Brain pericyte (primary cell): ENCODE results near the gene TYSND1.
"Not testable (repeated sequence)": the region's sequence is repeated elsewhere in the genome, so short reads cannot be mapped to it uniquely, and the experiment has no call there.

Experiments
- DNase-seq: peaks from one replicate; pipeline ENCODE4 v3.0.0-alpha.2; 2012; ENCODE audit warnings: low read depth, low spot score

The TYSND1 gene

DNA sequence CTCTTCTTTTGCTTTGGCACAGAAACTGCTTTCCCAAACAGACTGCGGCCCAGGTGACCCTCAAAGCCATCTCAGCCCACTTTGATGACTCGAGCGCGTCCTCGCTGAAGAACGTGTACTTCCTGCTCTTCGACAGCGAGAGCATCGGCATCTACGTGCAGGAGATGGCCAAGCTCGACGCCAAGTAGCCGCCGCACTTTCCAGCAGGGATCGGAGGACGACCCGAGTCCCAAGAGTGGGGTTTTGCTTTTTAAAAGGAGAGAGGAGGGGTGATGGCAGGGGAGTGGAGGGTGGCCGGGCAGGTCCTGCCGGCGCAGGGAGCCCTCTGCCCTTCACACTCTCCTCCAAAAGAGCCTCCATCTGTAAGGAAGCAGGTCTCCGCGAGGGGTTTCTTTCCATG lies 35.0 kb downstream of the TYSND1 start:
- DNase-seq = no peak

GRCh38 chr10:70109064-70109729 lies 37.3 kb downstream of the TYSND1 start:
- no peak for DNase-seq

DNA sequence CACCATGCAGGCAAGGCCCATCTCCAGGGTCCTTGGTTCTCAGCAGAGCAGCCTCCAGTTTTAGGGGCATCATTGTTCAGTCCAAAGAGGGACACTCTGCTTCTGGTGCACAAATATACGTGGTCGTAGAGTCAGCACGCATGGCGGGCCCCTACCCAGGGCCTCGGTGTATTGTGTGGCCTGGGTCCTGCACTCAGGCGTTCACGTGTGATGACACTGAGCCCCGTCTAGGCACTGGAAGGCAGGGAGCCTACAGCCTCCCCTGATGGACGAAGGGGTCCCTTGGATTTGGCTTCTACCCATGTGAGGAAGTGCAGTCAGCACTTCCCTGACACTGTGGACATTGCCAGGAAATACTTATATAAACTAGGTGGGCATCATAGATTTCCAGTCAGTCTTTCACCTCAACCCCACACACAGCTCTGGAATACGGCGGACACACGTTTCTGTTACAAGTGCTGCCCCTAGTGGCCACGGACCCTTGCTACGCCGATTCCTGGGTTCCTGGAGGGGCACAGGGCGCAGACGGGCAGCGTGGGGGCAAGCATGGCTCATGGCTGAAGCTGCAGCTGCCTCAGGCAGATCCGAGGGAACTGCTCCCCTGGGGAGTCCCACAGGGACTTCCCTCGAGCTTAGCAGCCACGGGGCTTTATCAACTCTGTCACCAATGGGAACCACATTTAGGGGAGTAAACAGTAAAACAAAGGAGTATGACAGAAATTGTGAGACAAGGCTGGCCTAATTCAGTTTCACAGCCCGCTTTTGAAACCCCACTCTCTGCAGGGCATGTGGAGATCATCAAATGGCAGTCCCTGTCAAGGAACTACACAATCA lies 39.3 kb downstream of the TYSND1 start:
- DNase-seq = no peak

GRCh38 chr10:70101668-70102067 lies 44.8 kb downstream of the TYSND1 start:
- no peak for DNase-seq

DNA sequence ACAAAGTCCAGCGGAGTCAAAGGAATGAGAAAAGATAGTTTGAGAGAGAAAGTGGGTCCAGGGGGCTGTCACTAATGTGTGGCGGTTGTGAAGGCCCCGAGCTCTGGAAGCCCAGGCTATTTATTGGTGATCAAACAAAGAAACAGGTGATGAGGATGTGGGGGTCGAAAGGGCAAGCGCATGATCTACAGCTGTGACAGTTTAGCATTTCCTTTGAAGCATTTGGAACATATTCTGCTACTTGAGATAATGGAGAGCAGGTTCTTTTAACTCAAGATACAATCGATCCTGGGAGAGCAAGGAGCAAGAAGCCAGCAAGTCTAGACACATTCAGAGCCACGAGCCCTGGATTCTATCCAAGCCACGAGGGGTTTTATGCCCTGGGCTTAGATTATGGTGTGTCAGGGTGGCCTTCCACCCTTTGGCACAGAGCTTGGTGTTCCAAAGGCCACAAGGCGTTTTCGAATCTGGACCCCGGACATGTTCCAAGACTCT lies 45.4 kb downstream of the TYSND1 start:
- not testable (repeated sequence) for DNase-seq

- no peak for DNase-seq
These were observed 48.2 kb downstream of the TYSND1 start for GRCh38 chr10:70098271-70098670.

- no peak for DNase-seq
These were observed 49.0 kb downstream of the TYSND1 start for GRCh38 chr10:70097459-70097858.

DNA sequence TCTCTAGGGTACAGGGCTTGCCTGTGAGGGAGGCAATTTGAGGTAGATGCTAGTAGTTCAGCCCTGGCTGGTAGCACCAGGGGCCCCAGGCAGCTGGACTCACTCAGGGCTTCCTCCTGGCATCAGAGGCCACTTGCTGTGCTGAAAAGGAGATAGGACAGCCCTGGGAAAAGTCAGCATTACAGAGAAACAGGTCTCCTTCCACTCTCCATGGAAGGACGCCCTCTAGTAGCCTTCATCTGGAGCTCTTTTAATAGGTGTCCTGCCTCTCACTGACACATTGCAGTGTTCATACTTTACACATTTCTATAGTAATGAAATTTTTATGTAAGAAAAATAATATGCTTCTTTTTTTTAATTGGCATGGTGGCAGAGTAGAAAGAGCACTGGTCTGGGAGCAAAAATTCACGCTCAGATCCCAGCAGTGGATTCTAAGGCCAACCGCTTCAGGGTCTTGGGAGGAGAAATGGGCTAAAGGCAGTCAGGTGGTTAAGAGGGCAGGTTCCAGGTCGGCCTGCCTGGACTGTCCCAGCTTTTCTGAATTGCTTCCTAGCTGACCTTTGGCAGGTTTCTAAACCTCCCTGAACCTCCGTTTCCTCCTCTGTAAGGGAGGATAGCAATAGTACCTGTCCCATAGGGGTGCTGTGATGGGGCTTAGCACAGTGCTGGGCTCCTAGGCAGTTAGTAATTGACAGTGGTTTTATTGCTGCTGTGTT lies 49.6 kb downstream of the TYSND1 start:
- DNase-seq = no peak

DNA sequence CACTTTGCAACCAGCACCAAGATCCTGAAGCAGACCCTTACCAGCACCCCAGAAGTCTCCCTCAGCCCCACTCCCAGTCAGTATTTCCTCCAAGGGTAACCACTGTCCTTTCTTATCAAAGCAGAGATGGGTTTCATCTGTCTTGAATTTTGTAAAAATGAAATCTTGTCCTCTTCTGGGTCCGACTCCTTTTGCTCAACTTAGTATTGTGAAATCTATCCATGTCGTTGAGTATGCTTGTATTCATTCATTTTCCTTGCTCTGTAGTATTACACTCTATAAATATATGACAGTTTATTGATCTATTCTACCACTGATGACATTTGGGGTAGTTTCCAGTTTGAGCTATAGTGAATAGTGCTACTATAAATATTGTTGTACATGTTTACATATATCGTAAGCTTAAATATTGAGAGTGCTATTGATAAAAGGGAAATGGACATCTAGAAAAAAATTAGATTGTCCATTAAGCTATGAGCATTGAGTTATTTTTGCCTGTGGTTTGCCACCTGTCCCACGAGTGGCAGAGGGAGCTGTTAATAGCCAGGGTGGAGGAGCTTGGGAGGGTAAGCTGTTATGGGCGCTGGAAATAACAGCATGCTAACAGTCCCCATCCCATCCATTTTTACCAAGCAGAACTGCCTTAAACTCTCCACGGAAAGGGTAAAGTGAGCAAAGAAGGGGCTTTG lies 50.3 kb downstream of the TYSND1 start:
- DNase-seq = no peak

DNA sequence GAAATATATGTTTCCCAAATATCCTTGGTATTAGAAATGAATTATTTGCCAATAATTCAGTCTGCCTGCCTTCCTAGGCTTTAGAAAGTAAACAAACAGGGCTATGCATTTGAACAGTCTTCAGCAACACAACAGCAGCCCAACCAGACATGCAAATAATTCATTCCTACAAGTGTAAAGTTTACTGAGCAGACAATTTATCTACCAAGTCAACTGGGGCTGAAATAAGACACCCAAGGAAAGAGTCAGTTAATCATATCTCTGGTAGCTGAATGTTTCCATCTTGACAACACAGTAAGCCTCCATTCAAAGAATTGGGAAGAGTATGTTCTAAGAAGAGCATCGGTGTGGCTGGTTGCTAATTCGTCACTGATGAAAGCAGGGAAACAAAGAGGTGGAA lies 52.2 kb downstream of the TYSND1 start:
- DNase-seq = no peak

GRCh38 chr10:70093335-70093944 lies 53.1 kb downstream of the TYSND1 start:
- no peak for DNase-seq

DNA sequence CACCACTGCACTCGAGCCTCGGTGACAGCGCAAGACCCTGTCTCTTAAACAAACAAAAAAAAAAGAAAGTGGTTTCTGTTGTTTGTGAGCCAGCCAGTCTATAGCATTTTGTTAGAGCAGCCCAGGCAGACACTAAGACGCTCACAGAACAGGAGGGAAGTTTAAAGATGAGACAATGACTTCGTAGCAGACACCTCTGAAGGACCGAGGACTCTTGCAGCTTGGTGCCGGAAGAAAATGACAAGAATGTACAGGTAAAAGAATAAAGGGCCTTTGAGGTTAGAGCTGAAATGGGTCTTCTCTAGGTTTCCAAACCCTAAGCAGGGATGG lies 54.1 kb downstream of the TYSND1 start:
- no peak for DNase-seq

GRCh38 chr10:70090951-70091350 lies 55.5 kb downstream of the TYSND1 start:
- no peak for DNase-seq

DNA sequence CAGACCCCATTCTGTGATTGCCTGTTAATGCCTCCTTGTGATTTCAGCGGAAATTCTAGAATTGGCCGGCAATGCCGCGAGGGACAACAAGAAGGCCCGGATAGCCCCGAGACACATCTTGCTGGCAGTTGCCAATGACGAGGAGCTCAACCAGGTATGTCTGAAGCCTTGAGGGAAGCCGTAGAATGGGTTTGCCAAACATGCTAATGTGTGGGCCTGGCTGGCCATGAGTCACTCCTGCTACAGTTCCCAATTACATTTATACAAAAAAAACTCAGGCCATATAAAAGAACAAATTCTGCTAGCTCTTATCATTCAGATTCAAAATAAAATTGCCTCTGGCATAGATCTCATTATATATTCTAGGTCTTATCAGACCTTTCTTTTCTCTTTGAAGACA lies 56.5 kb downstream of the TYSND1 start:
- no peak for DNase-seq

DNA sequence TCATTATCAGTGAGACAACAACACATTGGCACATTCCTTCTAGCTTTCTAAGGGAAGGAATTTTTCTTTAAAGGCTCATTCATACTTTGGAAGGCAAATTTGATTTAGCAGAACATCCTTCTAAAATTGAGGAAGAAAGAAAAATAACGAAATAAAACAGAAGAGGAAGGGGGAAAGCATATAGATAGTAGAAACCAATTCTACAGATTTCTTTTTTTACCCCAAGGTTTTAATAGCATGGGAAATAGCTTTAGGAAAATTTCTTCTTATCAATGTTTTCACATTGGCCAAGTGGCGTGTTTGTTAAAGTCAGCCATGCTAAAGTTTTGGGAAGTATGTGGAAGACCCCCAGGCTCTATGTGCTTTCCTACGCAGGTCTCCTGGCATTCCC lies 58.2 kb downstream of the TYSND1 start:
- no peak for DNase-seq
